Measurements from ENCODE around the gene XK.

GRCh38 chrX:37667141-37667540 is 18.4 kb upstream of the XK start:
- TF ChIP-seq CTCF (IDR thresholded peaks at IDR 0.05 in 4 of 5, conservative IDR thresholded peaks at IDR 0.05 in 1 of 5): no peak
- no peak for TF ChIP-seq POLR2A (IDR thresholded peaks at IDR 0.05)

Data from gastrocnemius medialis (tissue), 4 donors.